Suprapubic skin (tissue), 2 donors: Measurements from ENCODE around the gene ZBTB44.

ENCODE experiments used
- EP300 ChIP-seq: sonication (generic); formaldehyde crosslinking; IDR thresholded peaks from one replicate; pipeline ENCODE4 v1.6.1; 2017; ENCODE audit warnings: antibody characterized with exemption
- POLR2A ChIP-seq, 2 donors: fragments of 450-650 bp; IDR thresholded peaks; one replicate each; pipeline ENCODE4 v1.6.1; 2017; ENCODE audit warnings: antibody characterized with exemption in 2 of 2, mild to moderate bottlenecking in 2 of 2, moderate library complexity in 2 of 2

- TF ChIP-seq POLR2A (IDR thresholded peaks at IDR 0.05) (no peak), EP300 (no peak)
These were observed 5.8 kb downstream of the ZBTB44 start for GRCh38 chr11:130308886-130309285.
